ENCODE data around the gene RPAP3.

The RPAP3 gene

GRCh38 chr12:47736216-47736615 is 30.4 kb upstream of the RPAP3 start:
- no peak overlapping the region for H3K27ac Mint-ChIP-seq
- H3K27me3 Mint-ChIP-seq (ENCODE audit: low read depth) = no peaks in the 10 kb centered on the region
- peaks cover 1% of the 10 kb centered on the region for H3K4me1 Mint-ChIP-seq (ENCODE audit: low read depth)

DNA sequence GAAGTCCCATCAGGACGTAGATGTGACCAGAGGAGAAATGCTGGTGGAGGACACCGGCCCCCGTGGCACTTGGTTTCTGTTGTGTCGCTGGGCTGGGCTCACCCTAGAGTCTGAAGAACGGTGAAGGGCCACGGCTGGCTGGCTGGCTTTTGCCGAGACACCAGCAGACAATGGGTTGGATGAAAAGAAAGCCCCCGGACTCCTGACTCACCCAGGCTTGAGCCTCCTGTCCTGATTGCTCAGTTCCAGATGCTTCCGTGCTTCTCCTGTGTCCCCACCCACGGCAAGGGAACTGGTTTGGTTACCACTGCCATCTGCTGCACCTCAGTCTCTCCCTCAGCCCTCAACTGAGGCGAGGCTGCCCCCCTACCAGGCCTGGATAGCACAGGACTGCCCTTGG is 29.8 kb upstream of the RPAP3 start:
- Mint-ChIP-seq H3K27me3 (ENCODE audit: low read depth) (no peaks in the 10 kb centered on the region), H3K36me3 (ENCODE audit: low read depth) (no peaks in the 10 kb centered on the region), H3K9me3 (no peaks in the 10 kb centered on the region), H3K27ac (no peak overlapping the region), H3K4me3 (no peak overlapping the region), H3K4me1 (ENCODE audit: low read depth) (no peaks in the 10 kb centered on the region)

More at GRCh38 chr12:47736216-47736615, 30.4 kb upstream of the RPAP3 start:
- Mint-ChIP-seq H3K36me3 (ENCODE audit: low read depth) (no peaks in the 10 kb centered on the region), H3K9me3 (no peaks in the 10 kb centered on the region), H3K4me3 (no peak overlapping the region)

DNA sequence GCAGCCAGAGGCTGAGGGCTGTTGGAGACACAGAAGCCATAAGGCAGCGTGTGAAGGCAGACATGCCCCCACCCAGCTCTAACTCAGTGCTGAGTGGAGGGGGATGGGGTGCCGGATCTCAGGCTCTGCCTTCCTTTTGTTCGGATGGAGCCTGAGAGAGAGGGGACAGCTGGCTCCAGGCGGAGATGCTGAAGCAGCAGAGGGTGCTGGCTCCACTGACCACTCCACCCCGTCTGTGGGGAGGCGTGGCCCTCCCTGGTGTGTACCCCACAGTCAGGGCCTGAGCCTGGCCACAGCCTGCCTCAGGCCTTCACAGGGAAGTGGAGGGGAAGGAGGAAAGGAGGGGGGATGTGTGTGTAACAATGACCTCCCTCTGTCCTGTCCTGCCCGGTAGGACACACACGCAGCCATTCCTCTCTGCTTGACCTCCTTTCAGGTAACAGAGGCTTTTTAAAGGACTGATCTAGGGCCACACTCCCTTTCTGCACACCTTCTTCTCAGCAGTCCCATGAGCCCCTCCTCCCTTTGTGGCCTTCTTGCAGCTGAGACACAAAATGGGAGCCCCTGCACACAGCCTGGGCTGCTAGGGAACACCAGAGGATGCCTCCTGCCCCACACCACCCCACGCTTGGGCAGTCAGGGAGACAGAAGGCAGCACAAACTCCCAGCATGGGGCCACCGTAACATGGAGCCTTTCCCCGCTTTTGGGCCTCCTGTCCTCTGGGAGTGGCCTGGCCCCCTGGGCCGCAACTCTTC is 29.1 kb upstream of the RPAP3 start:
- Mint-ChIP-seq H3K4me1 (ENCODE audit: low read depth) (no peaks in the 10 kb centered on the region), H3K9me3 (no peaks in the 10 kb centered on the region), H3K27ac (no peak overlapping the region), H3K4me3 (no peak overlapping the region), H3K36me3 (ENCODE audit: low read depth) (no peaks in the 10 kb centered on the region), H3K27me3 (ENCODE audit: low read depth) (no peaks in the 10 kb centered on the region)

- no peaks in the 10 kb centered on the region for H3K4me1 Mint-ChIP-seq (ENCODE audit: low read depth)
- no peak overlapping the region for H3K4me3 Mint-ChIP-seq
- H3K27ac Mint-ChIP-seq = no peak overlapping the region
- no peaks in the 10 kb centered on the region for H3K27me3 Mint-ChIP-seq (ENCODE audit: low read depth)
- no peaks in the 10 kb centered on the region for H3K36me3 Mint-ChIP-seq (ENCODE audit: low read depth)
- H3K9me3 Mint-ChIP-seq = no peaks in the 10 kb centered on the region
Observed at GRCh38 chr12:47733142-47733541, 27.3 kb upstream of the RPAP3 start.

DNA sequence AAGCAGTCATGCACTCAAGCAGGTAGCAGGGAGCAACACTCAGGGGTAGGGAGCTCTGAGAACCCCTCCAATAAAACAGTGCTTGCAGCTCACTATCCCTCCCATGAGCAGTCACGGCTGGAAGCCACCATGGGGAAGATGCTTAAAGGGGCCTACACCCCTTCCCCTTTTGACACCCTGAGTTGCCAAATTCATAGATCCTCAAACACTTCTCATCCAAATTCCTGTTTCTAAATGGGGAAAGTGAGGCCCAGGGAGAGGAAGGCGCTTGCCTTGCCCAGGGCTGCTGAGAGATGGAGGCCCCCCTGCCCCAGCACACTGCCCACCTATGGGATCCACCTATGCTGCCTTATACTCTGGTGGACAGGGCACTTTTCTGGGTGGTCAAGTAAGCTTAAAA is 26.7 kb upstream of the RPAP3 start:
- Mint-ChIP-seq H3K4me1 (ENCODE audit: low read depth) (no peaks in the 10 kb centered on the region), H3K36me3 (ENCODE audit: low read depth) (no peaks in the 10 kb centered on the region), H3K27ac (no peak overlapping the region), H3K27me3 (ENCODE audit: low read depth) (no peaks in the 10 kb centered on the region), H3K4me3 (no peak overlapping the region), H3K9me3 (no peaks in the 10 kb centered on the region)

GRCh38 chr12:47731723-47732122 is 25.9 kb upstream of the RPAP3 start:
- no peaks in the 10 kb centered on the region for H3K9me3 Mint-ChIP-seq
- no peak overlapping the region for H3K27ac Mint-ChIP-seq
- H3K27me3 Mint-ChIP-seq (ENCODE audit: low read depth) = no peaks in the 10 kb centered on the region
- H3K36me3 Mint-ChIP-seq (ENCODE audit: low read depth) = no peaks in the 10 kb centered on the region
- no peak overlapping the region for H3K4me3 Mint-ChIP-seq
- no peaks in the 10 kb centered on the region for H3K4me1 Mint-ChIP-seq (ENCODE audit: low read depth)

DNA sequence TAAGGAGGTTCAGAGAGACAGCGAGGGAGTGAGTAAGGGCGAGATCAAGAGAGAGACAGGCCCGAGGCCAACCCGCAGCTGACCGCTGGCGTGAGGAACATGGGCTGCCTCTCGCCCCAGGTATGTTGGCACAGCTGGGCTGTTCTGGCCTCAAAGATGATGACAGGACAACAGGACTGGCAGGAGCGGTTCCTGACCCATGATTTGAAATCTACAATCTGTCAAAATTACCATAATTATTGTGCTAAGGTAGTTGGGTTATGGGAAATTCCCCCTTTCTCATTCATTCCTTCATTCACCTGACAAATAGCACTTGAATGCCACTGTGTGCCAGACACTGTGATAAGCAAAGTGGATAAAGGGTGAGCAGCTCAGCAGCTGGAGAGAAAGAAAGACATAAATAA is 24.5 kb upstream of the RPAP3 start:
- Mint-ChIP-seq H3K27me3 (ENCODE audit: low read depth) (no peaks in the 10 kb centered on the region), H3K9me3 (no peaks in the 10 kb centered on the region), H3K4me1 (ENCODE audit: low read depth) (no peaks in the 10 kb centered on the region), H3K27ac (no peak overlapping the region), H3K4me3 (no peak overlapping the region), H3K36me3 (ENCODE audit: low read depth) (no peaks in the 10 kb centered on the region)

- H3K4me3 Mint-ChIP-seq = no peak overlapping the region
- H3K9me3 Mint-ChIP-seq = no peaks in the 10 kb centered on the region
- H3K27me3 Mint-ChIP-seq (ENCODE audit: low read depth) = no peaks in the 10 kb centered on the region
- H3K27ac Mint-ChIP-seq = no peak overlapping the region
- H3K36me3 Mint-ChIP-seq (ENCODE audit: low read depth) = no peaks in the 10 kb centered on the region
- peaks cover 4% of the 10 kb centered on the region for H3K4me1 Mint-ChIP-seq (ENCODE audit: low read depth)
Observed at GRCh38 chr12:47729233-47729632, 23.4 kb upstream of the RPAP3 start.

DNA sequence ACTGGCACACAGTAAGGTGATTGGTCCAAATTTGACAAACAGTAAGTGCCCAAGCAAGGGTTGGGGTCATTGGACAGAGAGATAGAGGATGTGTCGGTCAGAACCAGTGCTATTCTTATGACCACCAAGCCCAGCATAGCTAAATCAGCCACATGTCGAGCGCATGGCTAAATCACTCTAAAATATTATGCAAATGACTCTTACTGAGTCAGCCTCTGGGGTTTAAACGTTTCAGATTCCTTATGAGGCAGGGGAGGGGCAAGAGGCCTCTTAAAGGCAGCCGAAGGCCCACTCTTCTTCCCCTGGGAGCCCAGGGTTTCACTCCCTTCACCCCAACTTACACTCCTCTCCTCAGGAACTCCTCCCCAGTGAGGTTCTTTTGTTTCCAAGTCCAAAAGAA is 20.1 kb upstream of the RPAP3 start:
- Mint-ChIP-seq H3K4me3 (no peak overlapping the region), H3K4me1 (ENCODE audit: low read depth) (peaks cover 21% of the 10 kb centered on the region), H3K9me3 (no peaks in the 10 kb centered on the region), H3K36me3 (ENCODE audit: low read depth) (peaks cover 8% of the 10 kb centered on the region), H3K27me3 (ENCODE audit: low read depth) (no peaks in the 10 kb centered on the region), H3K27ac (no peak overlapping the region)

DNA sequence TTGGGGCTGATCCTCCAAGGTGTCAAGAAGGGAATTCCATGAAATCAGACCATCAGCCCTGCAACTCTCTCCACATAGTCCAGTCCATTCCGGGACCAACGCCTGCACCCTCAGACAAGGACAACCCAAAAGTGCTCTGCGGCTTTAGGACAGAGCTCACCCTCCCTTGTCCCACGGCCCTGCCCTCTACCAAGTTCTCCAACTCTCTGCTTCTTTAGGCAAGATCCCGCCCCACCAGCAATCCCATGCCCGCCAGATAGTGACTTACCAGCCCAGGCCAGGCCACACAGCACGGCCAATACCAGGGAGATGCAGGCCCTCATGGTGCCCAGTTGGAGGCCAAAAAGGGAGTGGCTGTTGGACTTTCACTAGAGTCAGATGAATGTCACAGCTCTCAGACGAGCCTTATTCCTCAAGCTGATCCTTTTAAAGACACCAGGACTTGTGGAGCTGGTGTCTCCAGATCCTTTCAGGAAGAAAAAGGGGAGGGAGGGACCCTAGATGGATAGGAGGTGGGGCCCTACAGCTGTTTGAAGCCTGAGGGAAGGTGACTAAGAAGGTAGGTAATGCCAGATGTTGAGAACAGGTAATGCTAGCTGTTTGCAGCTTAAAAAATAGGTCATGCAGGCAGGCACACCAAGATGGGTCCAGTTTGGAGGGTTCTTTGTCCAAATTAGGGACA is 19.4 kb upstream of the RPAP3 start, which contains the start of gene ENDOU:
Gene ENDOU, minus strand, starts transcription at position 400 of the 682 bp plus-strand sequence. Its CDS starts 77 bp downstream, at position 323.
- H3K4me1 Mint-ChIP-seq (ENCODE audit: low read depth) = peaks cover 23% of the 10 kb centered on the region
- no peaks in the 10 kb centered on the region for H3K9me3 Mint-ChIP-seq
- no peaks in the 10 kb centered on the region for H3K27me3 Mint-ChIP-seq (ENCODE audit: low read depth)
- no peak within 1 kb of the TSS for H3K27ac Mint-ChIP-seq
- no peak within 1 kb of the TSS for H3K4me3 Mint-ChIP-seq
- peaks cover 8% of the 10 kb centered on the region for H3K36me3 Mint-ChIP-seq (ENCODE audit: low read depth)

- Mint-ChIP-seq H3K4me3 (no peak overlapping the region), H3K9me3 (no peaks in the 10 kb centered on the region), H3K27ac (peak overlapping the region; percentile 29), H3K4me1 (ENCODE audit: low read depth) (peaks cover 25% of the 10 kb centered on the region), H3K36me3 (ENCODE audit: low read depth) (peaks cover 8% of the 10 kb centered on the region), H3K27me3 (ENCODE audit: low read depth) (no peaks in the 10 kb centered on the region)
Observed at GRCh38 chr12:47722941-47723631, 17.3 kb upstream of the RPAP3 start.

GRCh38 chr12:47722136-47722834 is 16.5 kb upstream of the RPAP3 start:
- Mint-ChIP-seq H3K27me3 (ENCODE audit: low read depth) (no peaks in the 10 kb centered on the region), H3K4me1 (ENCODE audit: low read depth) (peaks cover 33% of the 10 kb centered on the region), H3K36me3 (ENCODE audit: low read depth) (peaks cover 8% of the 10 kb centered on the region), H3K4me3 (no peak overlapping the region), H3K27ac (no peak overlapping the region), H3K9me3 (no peaks in the 10 kb centered on the region)

GRCh38 chr12:47721431-47721973 is 15.7 kb upstream of the RPAP3 start:
- Mint-ChIP-seq H3K4me3 (peak overlapping the region; percentile 2), H3K27ac (peak overlapping the region; percentile 42), H3K27me3 (ENCODE audit: low read depth) (no peaks in the 10 kb centered on the region), H3K36me3 (ENCODE audit: low read depth) (peaks cover 8% of the 10 kb centered on the region), H3K4me1 (ENCODE audit: low read depth) (peaks cover 37% of the 10 kb centered on the region), H3K9me3 (no peaks in the 10 kb centered on the region)

- Mint-ChIP-seq H3K36me3 (ENCODE audit: low read depth) (peaks cover 7% of the 10 kb centered on the region), H3K4me1 (ENCODE audit: low read depth) (peaks cover 38% of the 10 kb centered on the region), H3K9me3 (no peaks in the 10 kb centered on the region), H3K27me3 (ENCODE audit: low read depth) (no peaks in the 10 kb centered on the region), H3K27ac (no peak overlapping the region), H3K4me3 (no peak overlapping the region)
Observed at GRCh38 chr12:47718531-47718930, 12.7 kb upstream of the RPAP3 start.

All from T-helper 1 cell treated with Interleukin-12 subunit alpha and Interleukin-12 subunit beta and Interleukin-4 antibody, amounts not matched to agents 30 μg/mL and 1 μg/mL, for 36 hours (primary cell).